GM18526 (cell line): ENCODE measurements around the gene POLR3GL.
A peak's percentile ranks its signal among the peaks of the same experiment; 100 is the strongest.

Source experiments
- POLR2A ChIP-seq: IDR thresholded peaks from 3 replicates; pipeline ENCODE4 v1.6.1; 2011; ENCODE audit not compliant: insufficient read length; ENCODE audit errors: extremely low read depth

POLR3GL gene

GRCh38 chr1:145964328-145965118 is at the start of gene POLR3GL, which contains the start of gene ANKRD34A:
POLR3GL (plus strand) TSS chr1:145964690; CDS start chr1:145974866, 10,176 bp downstream.
ANKRD34A (minus strand) TSS chr1:145964575; CDS start chr1:145961759, 2,816 bp downstream.
- peak; percentile 92 for TF ChIP-seq POLR2A

- no peak for TF ChIP-seq POLR2A
Observed at GRCh38 chr1:145916745-145917144, 47.7 kb upstream of the POLR3GL start.

- no peak for TF ChIP-seq POLR2A
Observed at GRCh38 chr1:145917595-145917994, 46.9 kb upstream of the POLR3GL start.

- peak; percentile 64 for TF ChIP-seq POLR2A
Observed at GRCh38 chr1:145918144-145918991, 46.1 kb upstream of the POLR3GL start, which contains the start of gene PEX11B. PEX11B (minus strand) TSS chr1:145918717; CDS start chr1:145918688, 29 bp downstream.

- TF ChIP-seq POLR2A: no peak
Observed at GRCh38 chr1:145918992-145919939, 45.2 kb upstream of the POLR3GL start.

- no peak for TF ChIP-seq POLR2A
Observed at GRCh38 chr1:145922266-145922665, 42.2 kb upstream of the POLR3GL start.

GRCh38 chr1:145926686-145927062 is 37.8 kb upstream of the POLR3GL start:
- no peak for TF ChIP-seq POLR2A

GRCh38 chr1:145927063-145927886 is 37.2 kb upstream of the POLR3GL start, which contains the start of gene RBM8A:
RBM8A (minus strand) TSS chr1:145927484; CDS start chr1:145927426, 58 bp downstream.
- TF ChIP-seq POLR2A: peak; percentile 79

- TF ChIP-seq POLR2A: no peak
Observed at GRCh38 chr1:145927916-145928643, 36.4 kb upstream of the POLR3GL start.

- no peak for TF ChIP-seq POLR2A
Observed at GRCh38 chr1:145935708-145936107, 28.8 kb upstream of the POLR3GL start.

GRCh38 chr1:145936247-145936646 is 28.2 kb upstream of the POLR3GL start:
- TF ChIP-seq POLR2A: no peak

GRCh38 chr1:145937436-145937835 is 27.1 kb upstream of the POLR3GL start:
- no peak for TF ChIP-seq POLR2A

- TF ChIP-seq POLR2A: no peak
Observed at GRCh38 chr1:145942405-145942804, 22.1 kb upstream of the POLR3GL start.
